OCI-LY1 (cell line): ENCODE results near the gene NCR1.
"Not testable (repeated sequence)": the region's sequence is repeated elsewhere in the genome, so short reads cannot be mapped to it uniquely, and the experiment has no call there.

Source experiments
- H2AFZ ChIP-seq: fragments of 200-600 bp; sonication (generic), shearing (Covaris generic); 2 replicates; pipeline ENCODE4 v1.6.0; 2014; ENCODE audit warnings: antibody characterized with exemption, mild to moderate bottlenecking, low read length
- H3F3A ChIP-seq: fragments of 200-600 bp; sonication (generic), shearing (Covaris generic); 2 replicates; pipeline ENCODE4 v1.6.0; 2014; ENCODE audit warnings: mild to moderate bottlenecking, antibody characterized with exemption, low read length, moderate library complexity; ENCODE audit not compliant: insufficient read depth
- H3K27ac ChIP-seq: fragments of 200-600 bp; sonication (generic); 2 replicates; pipeline ENCODE4 v1.5.1; 2014; ENCODE audit warnings: low read length, mixed run types, mild to moderate bottlenecking, low read depth; ENCODE audit not compliant: poor library complexity, severe bottlenecking
- H3K27me3 ChIP-seq: fragments of 200-600 bp; sonication (generic); 2 replicates; pipeline ENCODE4 v1.6.0; 2014; ENCODE audit warnings: antibody characterized with exemption, mild to moderate bottlenecking, low read length, moderate library complexity; ENCODE audit not compliant: insufficient read depth
- H3K36me3 ChIP-seq: fragments of 200-600 bp; sonication (generic); 2 replicates; pipeline ENCODE4 v1.6.1; 2014; ENCODE audit warnings: mild to moderate bottlenecking, antibody characterized with exemption, low read length, moderate library complexity, mixed read lengths; ENCODE audit not compliant: insufficient read depth
- H3K4me1 ChIP-seq: fragments of 200-600 bp; sonication (generic); 2 replicates; pipeline ENCODE4 v1.5.1; 2014; ENCODE audit warnings: mild to moderate bottlenecking, low read length, moderate library complexity; ENCODE audit not compliant: insufficient read depth, severe bottlenecking
- H3K4me2 ChIP-seq: fragments of 200-600 bp; sonication (generic), shearing (Covaris generic); 2 replicates; pipeline ENCODE4 v1.6.1; 2014; ENCODE audit warnings: low read length
- H3K4me3 ChIP-seq: fragments of 200-600 bp; sonication (generic); 2 replicates; pipeline ENCODE4 v1.5.1; 2014; ENCODE audit warnings: low read length, low read depth, mild to moderate bottlenecking, mixed read lengths; ENCODE audit not compliant: poor library complexity, severe bottlenecking
- H3K79me2 ChIP-seq: fragments of 200-600 bp; shearing (Covaris generic); 2 replicates; pipeline ENCODE4 v1.6.1; 2016; ENCODE audit warnings: mixed run types, low read length, mixed read lengths; ENCODE audit not compliant: insufficient read depth
- H3K9ac ChIP-seq: fragments of 200-600 bp; sonication (generic), shearing (Covaris generic); 2 replicates; pipeline ENCODE4 v1.6.1; 2014; ENCODE audit warnings: mild to moderate bottlenecking, low read length, mixed read lengths
- H3K9me2 ChIP-seq: fragments of 200-600 bp; sonication (generic), shearing (Covaris generic); 2 replicates; pipeline ENCODE4 v1.6.1; 2014; ENCODE audit warnings: low read depth, mild to moderate bottlenecking, low read length, mixed read lengths
- H3K9me3 ChIP-seq: fragments of 200-600 bp; shearing (Covaris generic); 2 replicates; pipeline ENCODE4 v1.6.1; 2014; ENCODE audit warnings: low read length, mixed read lengths
- H4K20me1 ChIP-seq: fragments of 200-600 bp; sonication (generic), shearing (Covaris generic); 2 replicates; pipeline ENCODE4 v1.6.0; 2016; ENCODE audit warnings: mild to moderate bottlenecking, low read length; ENCODE audit not compliant: insufficient read depth
- CTCF ChIP-seq: fragments of 200-600 bp; sonication (generic), shearing (Covaris generic); IDR thresholded peaks from 2 replicates; pipeline ENCODE4 v1.5.1; 2017; ENCODE audit warnings: mild to moderate bottlenecking, antibody characterized with exemption, low read length, moderate library complexity, mixed read lengths
- EZH2 ChIP-seq: fragments of 200-600 bp; sonication (generic), shearing (Covaris generic); IDR thresholded peaks from 2 replicates; pipeline ENCODE4 v1.8.0; 2017; ENCODE audit warnings: borderline replicate concordance, mixed run types, mild to moderate bottlenecking, antibody characterized with exemption, low read length, moderate library complexity, mixed read lengths

The NCR1 gene

GRCh38 chr19:54949412-54949811 is 43.5 kb downstream of the NCR1 start:
- Histone ChIP-seq H3K27ac (peak overlapping the region; percentile 96), H3K4me1 (peaks cover 44% of the 10 kb centered on the region), H3K9me2 (no peaks in the 10 kb centered on the region), H3K9ac (peak overlapping the region; percentile 3; the same call in 1 of the 2 replicates), H3K36me3 (no peaks in the 10 kb centered on the region), H3K79me2 (no peaks in the 10 kb centered on the region), H2AFZ (no peak overlapping the region), H4K20me1 (no peaks in the 10 kb centered on the region), H3K27me3 (no peaks in the 10 kb centered on the region), H3K4me2 (peak overlapping the region; percentile 64; the same call in 1 of the 2 replicates), H3F3A (no peaks in the 10 kb centered on the region), H3K4me3 (no peak overlapping the region), H3K9me3 (no peaks in the 10 kb centered on the region)
- no peak for TF ChIP-seq CTCF
- no peak for TF ChIP-seq EZH2

GRCh38 chr19:54950580-54950979 is 44.6 kb downstream of the NCR1 start:
- peak overlapping the region; percentile 52 for H3K4me3 ChIP-seq
- H3K36me3 ChIP-seq, H4K20me1 ChIP-seq, H2AFZ ChIP-seq, H3F3A ChIP-seq, H3K79me2 ChIP-seq, H3K27me3 ChIP-seq, H3K9me3 ChIP-seq, H3K9me2 ChIP-seq: not testable (repeated sequence)
- peak overlapping the region; percentile 96 for H3K27ac ChIP-seq
- peak overlapping the region; percentile 67; the same call in 1 of the 2 replicates for H3K9ac ChIP-seq
- peaks cover 43% of the 10 kb centered on the region for H3K4me1 ChIP-seq
- H3K4me2 ChIP-seq: peak overlapping the region; percentile 64

GRCh38 chr19:54952591-54953344 is 46.8 kb downstream of the NCR1 start:
- Histone ChIP-seq H4K20me1 (no peaks in the 10 kb centered on the region), H3K9me3 (no peaks in the 10 kb centered on the region), H3K27me3 (no peaks in the 10 kb centered on the region), H3F3A (no peaks in the 10 kb centered on the region), H3K27ac (no peak overlapping the region), H3K4me3 (no peak overlapping the region), H2AFZ (no peak overlapping the region), H3K9ac (no peak overlapping the region), H3K4me1 (peaks cover 49% of the 10 kb centered on the region), H3K36me3 (no peaks in the 10 kb centered on the region), H3K4me2 (no peak overlapping the region), H3K79me2 (no peaks in the 10 kb centered on the region), H3K9me2 (no peaks in the 10 kb centered on the region)
- TF ChIP-seq EZH2 (no peak), CTCF (no peak)

GRCh38 chr19:54953345-54953713 is 47.4 kb downstream of the NCR1 start:
- not testable (repeated sequence) for H3K36me3 ChIP-seq, H3K9ac ChIP-seq, H4K20me1 ChIP-seq, H2AFZ ChIP-seq, H3F3A ChIP-seq, H3K4me3 ChIP-seq, H3K79me2 ChIP-seq, H3K9me3 ChIP-seq, H3K4me2 ChIP-seq, H3K27ac ChIP-seq, H3K27me3 ChIP-seq, H3K9me2 ChIP-seq
- H3K4me1 ChIP-seq: peaks cover 55% of the 10 kb centered on the region
